ENCODE results near the gene CNTN1. TPM values are rescaled to one million over a fixed set of nuclear protein-coding genes. Genes with fewer than 3 reads are reported as not detected.

The CNTN1 gene
- total RNA-seq, 1 donor from 2014 or later = 1.8 TPM

DNA sequence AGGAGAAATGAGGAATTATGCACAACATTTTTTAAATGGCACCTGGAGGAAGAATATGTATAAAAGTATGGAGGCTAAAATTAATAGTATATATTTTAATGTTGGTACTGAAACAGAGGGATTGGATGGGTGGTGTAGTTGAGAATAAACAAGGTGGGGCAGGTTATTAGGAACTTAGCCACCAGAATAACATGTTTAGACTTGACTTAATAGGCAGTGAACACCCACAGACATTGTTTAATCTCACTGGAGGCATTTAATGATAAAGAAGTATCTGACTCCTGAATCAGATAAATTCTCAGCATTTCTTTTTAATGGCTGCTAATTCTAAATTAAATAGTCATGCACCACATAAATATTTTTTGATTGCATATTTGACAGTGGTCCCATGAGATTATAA, 139.7 kb downstream of the CNTN1 start:
- Mint-ChIP-seq H3K27ac (ENCODE audit: unreplicated experiment) (no peak overlapping the region), H3K4me1 (ENCODE audit: low read depth) (no peaks in the 10 kb centered on the region), H3K9me3 (ENCODE audit: low read depth) (no peaks in the 10 kb centered on the region), H3K36me3 (ENCODE audit: low read depth) (no peaks in the 10 kb centered on the region), H3K27me3 (ENCODE audit: low read depth) (peaks cover 9% of the 10 kb centered on the region), H3K4me3 (ENCODE audit: unreplicated experiment) (no peak overlapping the region)
- no peak for TF ChIP-seq CTCF (IDR thresholded peaks at IDR 0.05)
- no peak for DNase-seq (ENCODE audit: low spot score)

DNA sequence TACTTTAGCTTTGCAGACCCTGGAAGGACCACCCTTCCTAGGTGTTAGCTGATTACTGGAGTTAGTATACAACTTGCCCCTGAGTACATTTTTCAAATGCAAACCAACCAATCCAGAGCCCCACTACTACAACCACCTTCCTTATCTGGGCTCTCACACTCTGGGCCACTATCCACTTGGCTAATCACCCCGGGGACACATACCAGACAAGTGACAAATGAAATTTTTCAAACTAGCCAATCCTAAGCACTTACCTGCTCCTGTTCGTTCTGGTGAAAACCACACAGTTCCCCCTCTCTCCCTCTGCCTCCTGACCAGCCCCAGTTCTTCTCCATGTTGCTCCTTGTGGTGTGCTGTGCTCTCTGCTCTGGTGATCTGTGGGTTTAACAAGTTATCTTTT, 140.4 kb downstream of the CNTN1 start:
- Mint-ChIP-seq H3K27ac (ENCODE audit: unreplicated experiment) (no peak overlapping the region), H3K4me3 (ENCODE audit: unreplicated experiment) (no peak overlapping the region)

DNA sequence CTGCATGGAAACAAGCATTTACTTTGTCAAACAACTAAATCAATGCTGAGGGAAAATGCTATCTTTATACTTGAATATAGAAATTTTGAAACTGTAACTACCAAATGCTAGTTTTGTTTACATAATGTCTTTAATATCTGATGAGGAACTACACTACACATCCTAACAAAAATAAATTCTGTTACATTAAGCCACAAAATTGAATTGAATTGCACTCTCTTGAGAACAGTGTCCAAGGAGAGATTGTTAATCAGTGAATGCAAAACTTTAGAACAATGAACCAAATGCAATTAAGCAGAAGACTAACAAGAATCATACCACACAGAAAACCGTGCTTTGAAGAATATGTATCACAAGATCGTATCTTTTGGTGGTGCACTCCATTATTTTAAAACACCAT, 141.6 kb downstream of the CNTN1 start:
- Mint-ChIP-seq H3K4me3 (ENCODE audit: unreplicated experiment) (no peak overlapping the region), H3K9me3 (ENCODE audit: low read depth) (peaks cover 5% of the 10 kb centered on the region), H3K27me3 (ENCODE audit: low read depth) (no peaks in the 10 kb centered on the region), H3K27ac (ENCODE audit: unreplicated experiment) (no peak overlapping the region), H3K4me1 (ENCODE audit: low read depth) (no peaks in the 10 kb centered on the region), H3K36me3 (ENCODE audit: low read depth) (no peaks in the 10 kb centered on the region)
- no peak for DNase-seq (ENCODE audit: low spot score)
- no peak for TF ChIP-seq CTCF (IDR thresholded peaks at IDR 0.05)

More for the DNA sequence above, 140.4 kb downstream of the CNTN1 start:
- Mint-ChIP-seq H3K4me1 (ENCODE audit: low read depth) (no peaks in the 10 kb centered on the region), H3K36me3 (ENCODE audit: low read depth) (no peaks in the 10 kb centered on the region), H3K27me3 (ENCODE audit: low read depth) (peaks cover 9% of the 10 kb centered on the region), H3K9me3 (ENCODE audit: low read depth) (no peaks in the 10 kb centered on the region)
- no peak for DNase-seq (ENCODE audit: low spot score)
- no peak for TF ChIP-seq CTCF (IDR thresholded peaks at IDR 0.05)

GRCh38 chr12:40834321-40834720, 142.1 kb downstream of the CNTN1 start:
- Mint-ChIP-seq H3K27ac (ENCODE audit: unreplicated experiment) (no peak overlapping the region), H3K4me1 (ENCODE audit: low read depth) (no peaks in the 10 kb centered on the region), H3K9me3 (ENCODE audit: low read depth) (peaks cover 7% of the 10 kb centered on the region), H3K36me3 (ENCODE audit: low read depth) (no peaks in the 10 kb centered on the region), H3K4me3 (ENCODE audit: unreplicated experiment) (no peak overlapping the region), H3K27me3 (ENCODE audit: low read depth) (no peaks in the 10 kb centered on the region)
- no peak for DNase-seq (ENCODE audit: low spot score)
- TF ChIP-seq CTCF (IDR thresholded peaks at IDR 0.05) = no peak

DNA sequence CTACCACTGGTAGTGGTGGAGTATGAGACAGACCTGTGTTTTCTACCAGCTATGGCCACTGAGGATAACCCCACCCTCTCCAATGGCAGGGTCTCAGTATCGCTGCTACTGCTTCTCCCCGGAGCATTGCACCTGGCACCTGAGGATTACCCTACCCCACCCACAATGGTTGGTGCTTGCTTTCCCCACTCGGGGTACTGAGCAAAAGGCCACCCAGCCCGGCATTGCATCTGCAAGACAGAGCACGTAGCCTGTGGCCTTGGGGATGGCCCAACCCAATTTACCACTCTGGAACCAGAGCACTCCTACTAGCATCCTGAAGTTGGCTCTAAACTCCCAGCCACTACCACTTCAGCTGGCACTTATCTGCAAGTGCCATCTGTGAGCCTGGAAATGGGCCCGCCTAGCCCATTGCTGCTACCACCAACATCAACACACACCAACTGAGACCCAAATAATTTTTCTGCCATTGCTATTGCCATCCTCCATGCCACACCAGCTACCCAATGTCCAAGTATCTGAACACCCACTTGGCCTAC, 145.7 kb downstream of the CNTN1 start:
- Mint-ChIP-seq H3K27me3 (ENCODE audit: low read depth) (no peaks in the 10 kb centered on the region), H3K4me1 (ENCODE audit: low read depth) (no peaks in the 10 kb centered on the region), H3K4me3 (ENCODE audit: unreplicated experiment) (no peak overlapping the region), H3K27ac (ENCODE audit: unreplicated experiment) (no peak overlapping the region), H3K9me3 (ENCODE audit: low read depth) (peaks cover 15% of the 10 kb centered on the region), H3K36me3 (ENCODE audit: low read depth) (no peaks in the 10 kb centered on the region)
- TF ChIP-seq CTCF (IDR thresholded peaks at IDR 0.05) = no peak
- DNase-seq (ENCODE audit: low spot score) = no peak

Measured in chondrocyte (in vitro differentiated cells).